Neural cell (in vitro differentiated cells): ENCODE results near the gene DENND11. TPM values are rescaled to one million over a fixed set of nuclear protein-coding genes. Genes with fewer than 3 reads are reported as not detected.

ENCODE experiments used
- H2AFZ ChIP-seq: fragments of 200-600, 300-800 bp; sonication (generic), shearing (Covaris generic); 2 replicates; pipeline ENCODE4 v1.6.0; 2014; ENCODE audit warnings: low read depth, mild to moderate bottlenecking, antibody characterized with exemption, low read length, moderate library complexity
- H3F3A ChIP-seq: fragments of 200-600 bp; shearing (Covaris generic); 2 replicates; pipeline ENCODE4 v1.6.1; 2016; ENCODE audit warnings: mild to moderate bottlenecking, moderate library complexity, mixed read lengths, antibody characterized with exemption, low read length; ENCODE audit not compliant: insufficient read depth, poor library complexity, severe bottlenecking
- H3K27ac ChIP-seq: fragments of 200-600, 300-800 bp; sonication (generic), shearing (Covaris generic); 2 replicates; pipeline ENCODE4 v1.5.1; 2014; ENCODE audit warnings: mild to moderate bottlenecking, low read length, moderate library complexity
- H3K27me3 ChIP-seq: fragments of 300-800, 200-600 bp; sonication (generic), shearing (Covaris generic); 2 replicates; pipeline ENCODE4 v1.6.0; 2014; ENCODE audit warnings: mild to moderate bottlenecking, low read depth, low read length, moderate library complexity; ENCODE audit not compliant: insufficient read depth
- H3K36me3 ChIP-seq: fragments of 300-800, 200-600 bp; sonication (generic), shearing (Covaris generic); 2 replicates; pipeline ENCODE4 v1.5.1; 2014; ENCODE audit warnings: mild to moderate bottlenecking, antibody characterized with exemption, low read length, moderate library complexity; ENCODE audit not compliant: insufficient read depth
- H3K4me2 ChIP-seq: fragments of 300-800, 200-600 bp; sonication (generic), shearing (Covaris generic); 2 replicates; pipeline ENCODE4 v1.6.0; 2014; ENCODE audit warnings: mild to moderate bottlenecking, low read length
- H3K4me3 ChIP-seq: fragments of 300-800, 200-600 bp; sonication (generic), shearing (Covaris generic); 2 replicates; pipeline ENCODE4 v1.5.1; 2014; ENCODE audit warnings: mild to moderate bottlenecking, low read length, moderate library complexity
- H3K79me2 ChIP-seq: fragments of 200-600 bp; shearing (Covaris generic); replicated peaks from 2 replicates; pipeline ENCODE4 v1.6.0; 2014; ENCODE audit warnings: mild to moderate bottlenecking, low read length, moderate library complexity; ENCODE audit not compliant: insufficient read depth
- H3K9ac ChIP-seq: fragments of 300-800, 200-600 bp; sonication (generic), shearing (Covaris generic); 2 replicates; pipeline ENCODE4 v1.6.1; 2016; ENCODE audit warnings: mild to moderate bottlenecking, low read length, mixed read lengths
- H3K9me2 ChIP-seq: fragments of 200-600 bp; shearing (Covaris generic); 2 replicates; pipeline ENCODE4 v1.6.1; 2016; ENCODE audit warnings: mild to moderate bottlenecking, low read length, mixed read lengths; ENCODE audit not compliant: insufficient read depth
- H3K9me3 ChIP-seq: fragments of 200-600, 300-800 bp; sonication (generic), shearing (Covaris generic); 2 replicates; pipeline ENCODE4 v1.6.1; 2016; ENCODE audit warnings: mild to moderate bottlenecking, mixed run types, low read length, moderate library complexity, mixed read lengths
- H4K20me1 ChIP-seq: fragments of 200-600 bp; shearing (Covaris generic); 2 replicates; pipeline ENCODE4 v1.6.1; 2016; ENCODE audit warnings: mild to moderate bottlenecking, mixed run types; ENCODE audit not compliant: insufficient read depth
- CTCF ChIP-seq: fragments of 450-650 bp; IDR thresholded peaks from 2 replicates; pipeline ENCODE4 v1.5.1; 2014; ENCODE audit warnings: antibody characterized with exemption, mild to moderate bottlenecking, moderate library complexity; ENCODE audit not compliant: poor library complexity, severe bottlenecking
- EP300 ChIP-seq: fragments of 450-650 bp; conservative IDR thresholded peaks from 2 replicates; pipeline ENCODE4 v1.6.1; 2014; ENCODE audit warnings: antibody characterized with exemption, mild to moderate bottlenecking, moderate library complexity; ENCODE audit not compliant: poor library complexity, severe bottlenecking
- EZH2 ChIP-seq: fragments of 200-600, 300-800 bp; shearing (Covaris generic), sonication (generic); IDR thresholded peaks from 2 replicates; pipeline ENCODE4 v1.6.1; 2014; ENCODE audit warnings: antibody characterized with exemption, low read length, borderline replicate concordance, mild to moderate bottlenecking; ENCODE audit not compliant: insufficient read depth, poor library complexity, severe bottlenecking
- MXI1 ChIP-seq: fragments of 450-650 bp; conservative IDR thresholded peaks from 2 replicates; pipeline ENCODE4 v1.6.1; 2014; ENCODE audit warnings: antibody characterized with exemption, mild to moderate bottlenecking; ENCODE audit not compliant: poor library complexity, severe bottlenecking
- POLR2AphosphoS5 ChIP-seq: IDR thresholded peaks from 2 replicates; pipeline ENCODE4 v1.6.1; 2012
- RAD21 ChIP-seq: fragments of 450-650 bp; conservative IDR thresholded peaks from 2 replicates; pipeline ENCODE4 v1.6.1; 2014; ENCODE audit warnings: antibody characterized with exemption, mild to moderate bottlenecking, moderate library complexity
- SMC3 ChIP-seq: fragments of 450-650 bp; conservative IDR thresholded peaks from 2 replicates; pipeline ENCODE4 v1.6.1; 2014; ENCODE audit warnings: antibody characterized with exemption, mild to moderate bottlenecking, moderate library complexity; ENCODE audit not compliant: poor library complexity
- TAF1 ChIP-seq: IDR thresholded peaks from 2 replicates; pipeline ENCODE4 v1.6.1; 2012; ENCODE audit warnings: low read depth
- polyA plus RNA-seq: library from polyadenylated mRNA; depleted of rRNA; stranded (reverse); fragments of >200 nt; gene quantifications from 2 replicates; pipeline ENCODE4 v1.2.3, GENCODE V29; 2014
- TF ChIP-seq, protein P1 (sequence below): IDR thresholded peaks from 2 replicates; pipeline ENCODE4 v1.6.1; 2012; ENCODE audit warnings: borderline replicate concordance

Gene DENND11
- polyA plus RNA-seq, 1 donor from 2014 or later, result 24.5 TPM

- Histone ChIP-seq H3K9ac (no peak overlapping the region), H3K4me2 (no peak overlapping the region), H3K27ac (no peak overlapping the region), H3K4me3 (no peak overlapping the region), H3K79me2 (peaks cover 6% of the 10 kb centered on the region), H3K27me3 (no peaks in the 10 kb centered on the region), H2AFZ (no peak overlapping the region), H3F3A (no peaks in the 10 kb centered on the region), H3K9me3 (no peaks in the 10 kb centered on the region), H3K36me3 (no peaks in the 10 kb centered on the region), H4K20me1 (no peaks in the 10 kb centered on the region), H3K9me2 (no peaks in the 10 kb centered on the region)
- TF ChIP-seq, protein P1, sequence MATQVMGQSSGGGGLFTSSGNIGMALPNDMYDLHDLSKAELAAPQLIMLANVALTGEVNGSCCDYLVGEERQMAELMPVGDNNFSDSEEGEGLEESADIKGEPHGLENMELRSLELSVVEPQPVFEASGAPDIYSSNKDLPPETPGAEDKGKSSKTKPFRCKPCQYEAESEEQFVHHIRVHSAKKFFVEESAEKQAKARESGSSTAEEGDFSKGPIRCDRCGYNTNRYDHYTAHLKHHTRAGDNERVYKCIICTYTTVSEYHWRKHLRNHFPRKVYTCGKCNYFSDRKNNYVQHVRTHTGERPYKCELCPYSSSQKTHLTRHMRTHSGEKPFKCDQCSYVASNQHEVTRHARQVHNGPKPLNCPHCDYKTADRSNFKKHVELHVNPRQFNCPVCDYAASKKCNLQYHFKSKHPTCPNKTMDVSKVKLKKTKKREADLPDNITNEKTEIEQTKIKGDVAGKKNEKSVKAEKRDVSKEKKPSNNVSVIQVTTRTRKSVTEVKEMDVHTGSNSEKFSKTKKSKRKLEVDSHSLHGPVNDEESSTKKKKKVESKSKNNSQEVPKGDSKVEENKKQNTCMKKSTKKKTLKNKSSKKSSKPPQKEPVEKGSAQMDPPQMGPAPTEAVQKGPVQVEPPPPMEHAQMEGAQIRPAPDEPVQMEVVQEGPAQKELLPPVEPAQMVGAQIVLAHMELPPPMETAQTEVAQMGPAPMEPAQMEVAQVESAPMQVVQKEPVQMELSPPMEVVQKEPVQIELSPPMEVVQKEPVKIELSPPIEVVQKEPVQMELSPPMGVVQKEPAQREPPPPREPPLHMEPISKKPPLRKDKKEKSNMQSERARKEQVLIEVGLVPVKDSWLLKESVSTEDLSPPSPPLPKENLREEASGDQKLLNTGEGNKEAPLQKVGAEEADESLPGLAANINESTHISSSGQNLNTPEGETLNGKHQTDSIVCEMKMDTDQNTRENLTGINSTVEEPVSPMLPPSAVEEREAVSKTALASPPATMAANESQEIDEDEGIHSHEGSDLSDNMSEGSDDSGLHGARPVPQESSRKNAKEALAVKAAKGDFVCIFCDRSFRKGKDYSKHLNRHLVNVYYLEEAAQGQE, result no peak
- no peak for TF ChIP-seq EP300
- no peak for TF ChIP-seq TAF1
- no peak for TF ChIP-seq RAD21
- TF ChIP-seq POLR2AphosphoS5, result no peak
- no peak for TF ChIP-seq CTCF
- TF ChIP-seq MXI1, result no peak
- no peak for TF ChIP-seq SMC3
- no peak for TF ChIP-seq EZH2
Observed at GRCh38 chr7:141704741-141705140, 2.8 kb upstream of the DENND11 start.

DNA sequence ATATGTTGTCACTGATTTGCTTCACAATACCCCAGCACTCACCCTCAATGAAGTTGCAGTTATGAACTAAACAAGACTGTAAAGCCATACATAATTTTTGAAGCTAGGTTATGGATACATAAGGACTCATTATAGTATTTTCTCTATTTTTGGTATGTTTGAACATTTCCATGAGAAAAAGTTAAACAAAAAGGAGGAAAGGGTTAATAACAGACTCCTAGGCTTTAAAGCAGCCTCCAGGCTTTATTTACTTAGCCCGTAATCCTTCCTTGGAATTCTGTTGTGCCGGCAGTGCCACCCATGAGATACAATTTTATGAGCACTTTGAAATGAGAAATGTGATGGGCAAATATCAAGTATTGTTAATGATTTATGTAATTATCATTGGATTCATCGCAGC, 2.1 kb upstream of the DENND11 start:
- Histone ChIP-seq H3K36me3 (no peaks in the 10 kb centered on the region), H3K27ac (no peak overlapping the region)

More for the DNA sequence above, 2.1 kb upstream of the DENND11 start:
- Histone ChIP-seq H3F3A (no peaks in the 10 kb centered on the region), H3K9me2 (no peaks in the 10 kb centered on the region), H3K79me2 (peaks cover 12% of the 10 kb centered on the region), H3K4me2 (no peak overlapping the region), H3K9me3 (no peaks in the 10 kb centered on the region), H4K20me1 (no peaks in the 10 kb centered on the region), H3K4me3 (no peak overlapping the region), H3K27me3 (no peaks in the 10 kb centered on the region), H3K9ac (no peak overlapping the region), H2AFZ (no peak overlapping the region)
- no peak for TF ChIP-seq TAF1
- no peak for TF ChIP-seq SMC3
- TF ChIP-seq, protein P1, result no peak
- TF ChIP-seq RAD21, result no peak
- no peak for TF ChIP-seq MXI1
- no peak for TF ChIP-seq POLR2AphosphoS5
- TF ChIP-seq EZH2, result no peak
- TF ChIP-seq EP300, result no peak
- no peak for TF ChIP-seq CTCF
